ENCODE data around the gene PSME3IP1. TPM values are rescaled to one million over a fixed set of nuclear protein-coding genes. Genes with fewer than 3 reads are reported as not detected.

Gene PSME3IP1
- total RNA-seq, 1 experiment from 2014 or later, result 104 TPM

GRCh38 chr16:57133886-57134285 is 52.0 kb downstream of the PSME3IP1 start (continued):
- no peak for TF ChIP-seq NFYB (CRISPR knock-in tag; conservative IDR thresholded peaks at IDR 0.05; ENCODE audit: low read depth)
- TF ChIP-seq ARID4B (CRISPR knock-in tag; IDR thresholded peaks at IDR 0.05; ENCODE audit: borderline replicate concordance), result no peak
- TF ChIP-seq RELA (CRISPR knock-in tag; IDR thresholded peaks at IDR 0.05; ENCODE audit: borderline replicate concordance), result no peak
- no peak for TF ChIP-seq CBFB (CRISPR knock-in tag; IDR thresholded peaks at IDR 0.05; ENCODE audit: low read depth)
- TF ChIP-seq PREB (CRISPR knock-in tag; IDR thresholded peaks at IDR 0.05; ENCODE audit: borderline replicate concordance), result no peak
- TF ChIP-seq ERG (CRISPR knock-in tag; IDR thresholded peaks at IDR 0.05), result no peak
- no peak for TF ChIP-seq AFF4 (CRISPR knock-in tag; IDR thresholded peaks at IDR 0.05; ENCODE audit: borderline replicate concordance)
- TF ChIP-seq IRF1 (CRISPR knock-in tag; IDR thresholded peaks at IDR 0.05), result no peak

GRCh38 chr16:57133031-57133430 is 52.8 kb downstream of the PSME3IP1 start:
- ChIA-PET POLR2A (no interaction called here), CTCF (interaction anchor here (1.1 to 2.3 kb wide), 2 partner anchors 17 to 41 kb away, joined by 6 to 16 read pairs; partner anchors contain the start of gene CPNE2)
- Mint-ChIP-seq H3K9me3 (no peaks in the 10 kb centered on the region), H3K4me3 (no peak overlapping the region), H3K36me3 (no peaks in the 10 kb centered on the region), H3K27me3 (ENCODE audit: low read depth) (no peaks in the 10 kb centered on the region), H3K4me1 (peaks cover 14% of the 10 kb centered on the region), H3K27ac (no peak overlapping the region)
- no peak for ATAC-seq
- no peak for DNase-seq (ENCODE audit: low spot score)
- TF ChIP-seq CDX4 (CRISPR knock-in tag; IDR thresholded peaks at IDR 0.05; ENCODE audit: borderline replicate concordance) (no peak), ZMAT4 (CRISPR knock-in tag; IDR thresholded peaks at IDR 0.05) (no peak), NR3C1 (CRISPR knock-in tag; conservative IDR thresholded peaks at IDR 0.05; ENCODE audit: low read depth) (no peak), E2F1 (CRISPR knock-in tag; IDR thresholded peaks at IDR 0.05) (no peak), ZNF219 (CRISPR knock-in tag; IDR thresholded peaks at IDR 0.05; ENCODE audit: borderline replicate concordance) (no peak), ATF2 (CRISPR knock-in tag; IDR thresholded peaks at IDR 0.05; ENCODE audit: borderline replicate concordance, low read depth) (no peak), ZNF425 (CRISPR knock-in tag; conservative IDR thresholded peaks at IDR 0.05) (no peak), JUN (CRISPR knock-in tag; IDR thresholded peaks at IDR 0.05) (no peak), ELF4 (CRISPR knock-in tag; IDR thresholded peaks at IDR 0.05; ENCODE audit: low read depth) (no peak)
